ENCODE results near the gene KIF5A.

Gene KIF5A

DNA sequence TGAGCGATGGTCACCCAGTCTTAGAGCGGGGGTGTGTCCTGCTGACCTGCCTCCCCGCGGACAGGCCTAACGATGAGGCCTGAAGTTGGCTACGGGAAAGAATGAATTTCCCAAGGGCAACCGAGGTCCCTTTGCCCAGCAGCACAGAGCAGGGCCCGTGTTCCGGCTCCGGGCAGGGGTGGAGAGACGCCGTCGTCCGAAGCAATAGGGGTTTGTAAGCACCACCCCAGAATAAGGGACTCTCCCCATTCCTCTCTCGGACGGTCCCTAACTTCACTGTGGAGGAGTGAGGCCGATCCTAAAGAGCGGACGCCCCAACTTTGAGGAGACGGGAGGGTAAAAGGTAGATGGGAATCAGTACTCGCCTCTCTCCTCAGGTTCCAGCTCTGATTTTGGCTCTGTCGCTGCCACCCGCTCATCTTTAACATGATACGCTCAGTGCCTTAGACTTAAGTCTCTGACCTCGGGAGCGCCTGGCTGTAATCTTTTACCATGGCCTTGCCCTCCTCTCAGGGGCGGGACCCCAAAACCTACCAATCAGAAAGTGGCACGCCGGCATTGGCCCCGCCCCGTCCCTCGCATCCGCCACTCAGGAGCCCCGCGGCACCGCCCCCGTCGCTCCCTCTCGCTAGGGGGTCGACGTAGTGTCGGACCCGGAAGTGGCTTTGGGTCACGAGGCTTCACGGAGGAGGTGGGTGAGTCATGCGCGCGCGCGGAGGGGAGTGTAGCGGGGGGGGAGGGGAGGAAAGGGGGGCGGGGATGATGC, 29.6 kb upstream of the KIF5A start, which contains the start of gene DDIT3:
Gene DDIT3, minus strand, starts transcription at position 462 of the 766 bp plus-strand sequence. CDS start 3,108 bp downstream, outside the sequence.
- peak; percentile 100 for DNase-seq (ENCODE audit: low read depth)

- peak; percentile 19 for DNase-seq (ENCODE audit: low read depth)
Observed at GRCh38 chr12:57521525-57522010, 28.3 kb upstream of the KIF5A start.

DNA sequence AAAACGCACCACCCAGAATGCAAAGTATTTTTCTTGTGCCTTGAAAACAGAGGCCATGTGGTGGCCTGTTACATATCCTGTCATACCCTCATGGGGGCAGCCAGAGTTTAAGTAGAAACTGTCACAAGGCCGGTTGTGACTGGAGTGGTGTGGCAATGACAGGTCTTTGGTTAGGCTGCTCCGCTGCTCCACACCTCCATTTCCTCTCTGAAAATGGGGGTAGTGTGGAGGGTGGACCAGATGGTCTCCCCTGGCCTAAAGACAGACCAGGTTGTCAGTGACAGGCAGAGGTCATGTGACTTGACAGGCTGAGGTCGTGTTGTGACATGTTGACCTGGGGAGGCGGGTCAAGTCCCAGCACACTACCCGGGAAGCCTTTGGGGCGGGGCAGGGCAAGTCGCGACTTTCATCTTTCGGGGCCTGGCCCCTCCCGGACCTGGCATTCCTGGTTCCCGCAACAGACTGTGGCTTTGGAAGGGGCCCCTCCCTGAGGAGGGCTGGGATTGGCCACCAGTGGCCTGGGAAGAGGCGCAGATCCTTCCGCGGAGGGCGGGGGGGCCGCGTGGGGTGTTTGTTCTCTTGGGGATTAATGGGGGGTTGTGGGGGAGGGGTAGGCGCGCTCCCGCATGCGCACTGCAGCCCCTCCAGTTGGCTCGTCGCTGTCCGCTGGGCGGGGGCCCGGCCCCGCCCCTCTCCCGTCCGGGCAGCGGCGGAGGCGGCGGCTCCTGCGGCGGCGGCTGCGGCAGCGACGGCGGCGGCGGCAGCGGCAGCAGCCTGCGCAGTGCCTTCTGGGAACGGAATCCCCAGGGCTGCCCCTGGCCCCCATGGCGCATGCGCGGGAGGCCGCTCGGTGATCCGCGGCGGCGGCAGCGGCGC, 27.6 kb upstream of the KIF5A start, which contains the start of gene MBD6:
Gene MBD6, plus strand, starts transcription at position 814 of the 876 bp plus-strand sequence. CDS start 1,480 bp downstream, outside the sequence.
- peak; percentile 86 for DNase-seq (ENCODE audit: low read depth)

DNA sequence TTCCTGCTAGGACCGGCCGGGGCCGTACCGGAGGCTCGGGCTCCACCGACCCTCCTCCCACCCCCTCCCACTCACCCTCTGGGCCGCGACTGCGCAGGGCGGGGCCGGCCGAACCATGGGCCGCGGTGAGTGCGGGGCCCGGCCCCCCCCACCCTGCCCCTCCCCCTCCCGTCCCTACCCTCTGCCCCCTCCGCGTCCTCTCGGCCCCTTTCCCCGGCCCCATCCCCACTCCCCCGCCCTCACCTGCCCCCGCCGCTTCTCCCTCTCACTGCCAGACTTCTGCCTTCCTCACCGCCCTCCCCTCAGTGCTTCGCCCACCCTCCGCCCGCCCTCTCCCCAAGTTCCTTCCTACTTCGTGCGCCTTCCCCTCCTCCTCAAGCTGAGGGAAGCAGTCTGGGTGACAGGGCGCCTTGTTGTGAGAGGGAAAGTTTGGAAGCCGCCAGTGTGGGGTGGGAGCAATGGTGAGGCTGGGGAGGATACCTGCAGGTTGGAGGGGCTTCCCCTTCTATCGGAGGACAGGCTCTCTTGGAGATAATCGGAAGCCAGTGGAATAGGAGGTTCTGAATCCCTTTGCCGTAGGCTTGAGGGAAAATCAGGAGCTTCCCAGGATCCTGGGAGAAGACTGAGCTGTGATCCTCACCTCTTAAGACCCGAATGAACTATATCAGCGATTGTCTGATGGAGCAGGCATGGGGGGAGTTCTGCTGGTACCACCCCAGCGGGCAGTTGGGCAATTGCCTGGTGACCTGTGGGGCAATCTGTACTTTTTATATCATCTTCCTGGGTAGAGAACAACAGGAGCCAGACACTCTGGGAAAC, 26.7 kb upstream of the KIF5A start:
- DNase-seq (ENCODE audit: low read depth) = peak; percentile 48

DNA sequence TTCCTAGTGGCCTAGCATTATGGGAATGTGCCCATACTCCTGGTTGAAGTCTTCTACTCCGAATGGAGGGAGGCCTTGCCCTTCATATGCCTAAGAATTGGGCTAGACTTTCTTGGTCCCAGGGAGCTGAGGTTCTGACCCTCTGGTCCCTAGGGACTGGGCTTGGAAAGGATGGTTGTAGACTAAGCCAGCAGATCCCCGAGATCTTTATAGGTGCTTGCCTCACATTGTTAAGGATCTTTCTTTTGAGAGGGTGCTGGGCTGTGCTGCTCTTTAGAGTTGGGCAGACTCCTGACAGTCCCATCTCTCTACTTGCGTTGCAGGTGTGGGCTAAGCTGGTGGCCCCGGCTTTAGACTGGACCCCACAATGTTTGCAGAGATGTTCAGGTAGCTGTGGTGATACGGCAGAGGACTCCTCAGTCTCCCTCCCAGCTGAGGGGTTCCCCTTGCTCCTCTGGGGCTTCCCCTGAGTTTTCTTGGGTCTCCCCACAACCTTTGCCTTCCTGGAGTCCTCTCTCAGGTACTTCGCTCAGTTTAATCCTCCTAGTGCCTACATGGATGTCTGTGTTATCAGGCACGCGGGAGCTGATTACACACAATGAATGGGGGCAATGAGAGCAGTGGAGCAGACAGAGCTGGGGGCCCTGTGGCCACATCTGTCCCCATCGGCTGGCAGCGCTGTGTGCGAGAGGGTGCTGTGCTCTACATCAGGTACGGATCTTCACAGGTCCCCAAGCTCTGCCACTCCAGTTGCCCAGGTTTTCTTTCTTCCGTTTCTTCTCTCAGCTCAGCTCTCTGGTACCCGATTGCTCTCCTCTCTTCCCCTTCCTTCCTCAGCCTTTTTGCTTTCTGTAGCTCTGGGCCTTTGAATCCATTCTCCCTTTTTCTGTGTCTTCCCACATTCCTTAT, 25.9 kb upstream of the KIF5A start:
- DNase-seq (ENCODE audit: low read depth) = no peak

GRCh38 chr12:57524814-57525614, 24.8 kb upstream of the KIF5A start:
- DNase-seq (ENCODE audit: low read depth) = no peak

DNA sequence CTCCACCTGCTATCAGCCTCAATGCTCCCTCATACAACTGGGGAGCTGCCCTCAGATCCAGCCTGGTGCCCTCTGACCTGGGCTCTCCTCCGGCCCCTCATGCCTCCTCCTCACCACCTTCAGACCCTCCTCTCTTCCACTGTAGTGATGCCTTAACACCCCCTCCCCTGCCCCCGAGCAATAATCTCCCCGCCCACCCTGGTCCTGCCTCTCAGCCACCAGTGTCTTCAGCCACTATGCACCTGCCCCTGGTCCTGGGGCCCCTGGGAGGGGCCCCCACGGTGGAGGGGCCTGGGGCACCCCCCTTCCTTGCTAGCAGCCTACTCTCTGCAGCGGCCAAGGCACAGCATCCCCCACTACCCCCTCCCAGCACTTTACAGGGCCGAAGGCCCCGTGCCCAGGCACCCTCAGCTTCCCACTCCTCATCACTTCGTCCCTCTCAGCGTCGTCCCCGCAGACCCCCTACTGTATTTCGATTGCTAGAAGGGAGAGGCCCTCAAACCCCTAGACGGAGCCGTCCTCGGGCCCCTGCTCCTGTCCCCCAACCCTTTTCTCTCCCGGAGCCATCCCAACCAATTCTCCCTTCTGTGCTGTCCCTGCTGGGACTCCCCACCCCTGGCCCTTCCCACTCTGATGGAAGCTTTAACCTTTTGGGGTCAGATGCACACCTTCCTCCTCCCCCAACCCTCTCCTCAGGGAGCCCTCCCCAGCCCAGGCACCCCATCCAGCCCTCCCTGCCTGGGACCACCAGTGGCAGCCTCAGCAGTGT, 24.0 kb upstream of the KIF5A start:
- no peak for DNase-seq (ENCODE audit: low read depth)

- no peak for DNase-seq (ENCODE audit: low read depth)
Observed at GRCh38 chr12:57526477-57527126, 23.2 kb upstream of the KIF5A start.

DNA sequence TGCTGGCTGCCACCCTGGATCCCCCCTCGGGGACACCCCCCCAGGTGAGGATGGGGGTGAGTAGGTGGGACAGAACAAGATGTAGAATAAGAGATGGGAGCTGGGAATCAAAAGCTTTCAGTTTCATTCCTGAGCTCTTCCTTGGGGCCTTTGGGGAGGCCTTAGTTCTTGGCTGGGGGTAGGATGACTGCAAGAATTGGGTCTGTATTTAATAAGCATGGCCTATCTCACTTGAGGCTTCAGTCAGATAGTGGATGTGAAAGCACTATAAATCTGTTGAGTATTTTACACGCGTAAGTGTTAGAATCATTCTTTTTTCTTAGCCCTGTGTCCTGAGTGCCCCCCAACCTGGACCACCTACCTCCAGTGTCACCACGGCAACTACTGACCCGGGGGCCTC, 22.7 kb upstream of the KIF5A start:
- DNase-seq (ENCODE audit: low read depth) = no peak

DNA sequence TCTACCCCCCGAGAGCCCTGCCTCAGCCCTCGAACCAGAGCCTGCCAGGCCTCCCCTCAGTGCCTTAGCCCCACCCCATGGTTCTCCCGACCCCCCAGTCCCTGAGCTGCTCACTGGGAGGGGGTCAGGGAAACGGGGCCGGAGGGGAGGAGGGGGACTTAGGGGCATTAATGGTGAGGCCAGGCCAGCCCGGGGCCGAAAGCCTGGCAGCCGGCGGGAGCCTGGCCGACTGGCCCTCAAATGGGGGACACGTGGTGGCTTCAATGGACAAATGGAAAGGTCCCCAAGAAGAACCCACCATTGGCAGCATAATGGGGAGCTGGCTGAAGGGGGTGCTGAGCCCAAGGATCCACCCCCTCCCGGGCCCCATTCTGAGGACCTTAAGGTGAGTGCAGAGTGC, 21.7 kb upstream of the KIF5A start:
- DNase-seq (ENCODE audit: low read depth) = no peak

- no peak for DNase-seq (ENCODE audit: low read depth)
Observed at GRCh38 chr12:57528831-57529555, 20.9 kb upstream of the KIF5A start.

DNA sequence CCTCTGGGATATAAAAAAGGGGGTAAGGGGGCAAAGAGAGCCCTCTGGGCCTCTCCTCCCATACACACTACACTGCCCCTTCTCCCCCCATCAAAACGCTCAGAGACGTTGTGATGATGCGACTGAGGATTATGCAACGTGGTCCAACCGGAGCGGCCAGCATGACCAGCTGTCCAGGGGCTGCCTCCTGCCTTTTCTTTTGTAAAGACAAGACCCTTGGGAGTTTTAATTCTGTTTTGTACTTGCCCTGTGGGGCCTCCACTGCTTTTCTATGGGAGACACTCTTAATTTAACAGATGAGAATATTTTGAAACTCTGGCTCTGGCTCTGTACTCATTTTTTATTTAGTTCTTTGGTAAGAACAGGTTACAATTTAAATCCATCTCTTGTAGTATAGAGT, 20.0 kb upstream of the KIF5A start:
- no peak for DNase-seq (ENCODE audit: low read depth)

DNA sequence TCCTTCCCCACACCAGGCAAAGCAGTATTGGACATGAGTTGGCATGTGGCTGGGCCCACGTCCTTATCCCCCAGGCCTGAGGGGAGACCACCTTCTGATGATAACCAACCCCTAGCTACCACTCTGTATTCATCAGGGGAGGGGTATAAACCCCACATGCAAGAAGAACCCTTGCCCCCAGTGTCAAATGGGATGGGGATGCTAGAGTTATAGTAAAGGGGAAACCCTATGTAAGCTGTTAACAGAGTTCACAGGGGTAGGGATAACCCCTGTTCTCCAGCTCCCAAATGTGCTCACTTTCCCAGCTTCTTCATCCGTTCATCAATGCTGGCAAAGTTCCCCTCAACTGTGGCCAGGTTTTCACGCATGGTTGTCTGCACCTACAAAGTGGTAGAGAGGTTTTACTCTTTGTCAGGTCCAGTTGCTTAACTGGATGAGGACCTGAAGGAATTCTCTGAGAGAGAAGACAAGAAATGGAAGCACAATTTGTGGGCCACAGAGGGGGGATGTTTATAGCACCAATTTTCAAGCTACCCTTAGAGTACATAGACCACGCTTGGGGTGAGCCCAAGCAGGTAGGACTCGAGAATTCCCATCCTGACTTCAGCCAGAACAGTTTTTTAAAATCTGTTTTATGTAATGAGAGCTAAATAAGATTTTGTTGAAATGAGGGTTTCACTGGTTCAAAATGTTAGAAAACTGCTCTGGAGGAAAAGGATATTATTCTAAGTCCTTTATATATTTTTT, 19.3 kb upstream of the KIF5A start:
- no peak for DNase-seq (ENCODE audit: low read depth)

GRCh38 chr12:57531836-57532235, 18.0 kb upstream of the KIF5A start:
- no peak for DNase-seq (ENCODE audit: low read depth)

- DNase-seq (ENCODE audit: low read depth) = no peak
Observed at GRCh38 chr12:57533108-57533507, 16.7 kb upstream of the KIF5A start.

- no peak for DNase-seq (ENCODE audit: low read depth)
Observed at GRCh38 chr12:57534250-57534649, 15.6 kb upstream of the KIF5A start.

- DNase-seq (ENCODE audit: low read depth) = no peak
Observed at GRCh38 chr12:57534991-57535543, 14.8 kb upstream of the KIF5A start.
